Measurements from ENCODE around the gene C1orf50. TPM values are rescaled to one million over a fixed set of nuclear protein-coding genes. Genes with fewer than 3 reads are reported as not detected.
"Not testable (repeated sequence)": the region's sequence is repeated elsewhere in the genome, so short reads cannot be mapped to it uniquely, and the experiment has no call there.

Gene C1orf50
- total RNA-seq = 1 to 10 TPM; 6.9 to 7.2 TPM

- H3K27me3 Mint-ChIP-seq = no peaks in the 10 kb centered on the region
- peak within 1 kb of the TSS; percentile 93 for H3K27ac Mint-ChIP-seq
- H3K4me1 Mint-ChIP-seq = peaks cover 33% of the 10 kb centered on the region
- H3K4me3 Mint-ChIP-seq = no peak within 1 kb of the TSS
- DNase-seq = peak; percentile 100
- no peaks in the 10 kb centered on the region for H3K9me3 Mint-ChIP-seq
- H3K36me3 Mint-ChIP-seq = peaks cover 21% of the 10 kb centered on the region
Observed at GRCh38 chr1:42766741-42767509, at the start of gene C1orf50, which contains the start of gene P3H1. Gene C1orf50, plus strand, starts transcription at chr1:42767249. Its CDS starts 63 bp downstream, at chr1:42767312. Gene P3H1, minus strand, starts transcription at chr1:42767028. Its CDS starts 57 bp downstream, at chr1:42766971.

- H3K9me3 Mint-ChIP-seq = no peaks in the 10 kb centered on the region
- H3K36me3 Mint-ChIP-seq = peaks cover 15% of the 10 kb centered on the region
- H3K4me1 Mint-ChIP-seq = no peaks in the 10 kb centered on the region
- H3K27ac Mint-ChIP-seq = no peak overlapping the region
- H3K4me3 Mint-ChIP-seq = no peak overlapping the region
- no peak for DNase-seq
- no peaks in the 10 kb centered on the region for H3K27me3 Mint-ChIP-seq
Observed at GRCh38 chr1:42720868-42721267, 46.2 kb upstream of the C1orf50 start.

GRCh38 chr1:42721926-42722325, 45.1 kb upstream of the C1orf50 start:
- Mint-ChIP-seq H3K27me3 (no peaks in the 10 kb centered on the region), H3K36me3 (peaks cover 9% of the 10 kb centered on the region), H3K9me3 (no peaks in the 10 kb centered on the region), H3K4me1 (no peaks in the 10 kb centered on the region), H3K27ac (no peak overlapping the region), H3K4me3 (no peak overlapping the region)
- no peak for DNase-seq

GRCh38 chr1:42722403-42722802, 44.6 kb upstream of the C1orf50 start:
- DNase-seq, H3K9me3 Mint-ChIP-seq, H3K36me3 Mint-ChIP-seq, H3K4me1 Mint-ChIP-seq, H3K27ac Mint-ChIP-seq, H3K4me3 Mint-ChIP-seq, H3K27me3 Mint-ChIP-seq: not testable (repeated sequence)

GRCh38 chr1:42723511-42723910, 43.5 kb upstream of the C1orf50 start:
- no peak overlapping the region for H3K27ac Mint-ChIP-seq
- H3K36me3 Mint-ChIP-seq = peaks cover under 1% of the 10 kb centered on the region
- H3K9me3 Mint-ChIP-seq = no peaks in the 10 kb centered on the region
- peak; percentile 8 for DNase-seq
- H3K4me3 Mint-ChIP-seq = no peak overlapping the region
- H3K4me1 Mint-ChIP-seq = no peaks in the 10 kb centered on the region
- no peaks in the 10 kb centered on the region for H3K27me3 Mint-ChIP-seq

- H3K4me3 Mint-ChIP-seq, H3K9me3 Mint-ChIP-seq, H3K4me1 Mint-ChIP-seq, DNase-seq, H3K27ac Mint-ChIP-seq, H3K36me3 Mint-ChIP-seq, H3K27me3 Mint-ChIP-seq: not testable (repeated sequence)
Observed at GRCh38 chr1:42725820-42726219, 41.2 kb upstream of the C1orf50 start.

GRCh38 chr1:42730002-42730401, 37.0 kb upstream of the C1orf50 start:
- Mint-ChIP-seq H3K36me3 (no peaks in the 10 kb centered on the region), H3K27me3 (no peaks in the 10 kb centered on the region), H3K4me1 (peaks cover 4% of the 10 kb centered on the region), H3K4me3 (no peak overlapping the region), H3K9me3 (no peaks in the 10 kb centered on the region), H3K27ac (no peak overlapping the region)
- DNase-seq = no peak

GRCh38 chr1:42730988-42731387, 36.1 kb upstream of the C1orf50 start:
- DNase-seq = peak; percentile 53
- Mint-ChIP-seq H3K36me3 (no peaks in the 10 kb centered on the region), H3K27me3 (no peaks in the 10 kb centered on the region), H3K4me1 (peaks cover 4% of the 10 kb centered on the region), H3K27ac (no peak overlapping the region), H3K9me3 (no peaks in the 10 kb centered on the region), H3K4me3 (no peak overlapping the region)

GRCh38 chr1:42731585-42731984, 35.5 kb upstream of the C1orf50 start:
- no peak for DNase-seq
- H3K27ac Mint-ChIP-seq = no peak overlapping the region
- no peaks in the 10 kb centered on the region for H3K36me3 Mint-ChIP-seq
- no peak overlapping the region for H3K4me3 Mint-ChIP-seq
- H3K27me3 Mint-ChIP-seq = no peaks in the 10 kb centered on the region
- H3K9me3 Mint-ChIP-seq = no peaks in the 10 kb centered on the region
- H3K4me1 Mint-ChIP-seq = peaks cover 4% of the 10 kb centered on the region

- no peak overlapping the region for H3K4me3 Mint-ChIP-seq
- no peak for DNase-seq
- no peaks in the 10 kb centered on the region for H3K27me3 Mint-ChIP-seq
- no peaks in the 10 kb centered on the region for H3K36me3 Mint-ChIP-seq
- H3K4me1 Mint-ChIP-seq = peaks cover 5% of the 10 kb centered on the region
- no peak overlapping the region for H3K27ac Mint-ChIP-seq
- H3K9me3 Mint-ChIP-seq = no peaks in the 10 kb centered on the region
Observed at GRCh38 chr1:42732126-42732680, 34.8 kb upstream of the C1orf50 start.

- H3K36me3 Mint-ChIP-seq = no peaks in the 10 kb centered on the region
- DNase-seq = no peak
- H3K27me3 Mint-ChIP-seq = no peaks in the 10 kb centered on the region
- no peak overlapping the region for H3K4me3 Mint-ChIP-seq
- no peak overlapping the region for H3K27ac Mint-ChIP-seq
- H3K9me3 Mint-ChIP-seq = no peaks in the 10 kb centered on the region
- H3K4me1 Mint-ChIP-seq = peaks cover 5% of the 10 kb centered on the region
Observed at GRCh38 chr1:42733415-42734200, 33.4 kb upstream of the C1orf50 start.

GRCh38 chr1:42734201-42735035, 32.6 kb upstream of the C1orf50 start:
- no peak for DNase-seq
- no peaks in the 10 kb centered on the region for H3K27me3 Mint-ChIP-seq
- H3K27ac Mint-ChIP-seq = no peak overlapping the region
- H3K9me3 Mint-ChIP-seq = no peaks in the 10 kb centered on the region
- H3K4me3 Mint-ChIP-seq = no peak overlapping the region
- H3K36me3 Mint-ChIP-seq = no peaks in the 10 kb centered on the region
- H3K4me1 Mint-ChIP-seq = peaks cover 5% of the 10 kb centered on the region

- Mint-ChIP-seq H3K27me3 (no peaks in the 10 kb centered on the region), H3K4me3 (no peak overlapping the region), H3K27ac (no peak overlapping the region), H3K36me3 (no peaks in the 10 kb centered on the region), H3K9me3 (no peaks in the 10 kb centered on the region), H3K4me1 (peaks cover 5% of the 10 kb centered on the region)
- no peak for DNase-seq
Observed at GRCh38 chr1:42735056-42735455, 32.0 kb upstream of the C1orf50 start.

GRCh38 chr1:42735477-42736105, 31.5 kb upstream of the C1orf50 start:
- no peaks in the 10 kb centered on the region for H3K9me3 Mint-ChIP-seq
- no peak overlapping the region for H3K27ac Mint-ChIP-seq
- H3K4me3 Mint-ChIP-seq = no peak overlapping the region
- H3K36me3 Mint-ChIP-seq = no peaks in the 10 kb centered on the region
- H3K4me1 Mint-ChIP-seq = peaks cover 5% of the 10 kb centered on the region
- no peak for DNase-seq
- H3K27me3 Mint-ChIP-seq = no peaks in the 10 kb centered on the region
